ENCODE results near the gene TOB1.
A peak's percentile ranks its signal among the peaks of the same experiment; 100 is the strongest.

TOB1 gene

GRCh38 chr17:50866261-50866949 is at the start of gene TOB1:
TSS of gene TOB1 (minus strand) at chr17:50866354. CDS start at chr17:50864017, 2,337 bp downstream.
- DNase-seq (ENCODE audit: low read depth, low spot score): peak; percentile 74

GRCh38 chr17:50914505-50915063 is 48.4 kb upstream of the TOB1 start:
- DNase-seq (ENCODE audit: low read depth, low spot score): no peak

- no peak for DNase-seq (ENCODE audit: low read depth, low spot score)
These were observed 47.0 kb upstream of the TOB1 start for GRCh38 chr17:50913120-50913519.

- DNase-seq (ENCODE audit: low read depth, low spot score): no peak
These were observed 45.7 kb upstream of the TOB1 start for GRCh38 chr17:50911890-50912289.

- no peak for DNase-seq (ENCODE audit: low read depth, low spot score)
These were observed 45.3 kb upstream of the TOB1 start for GRCh38 chr17:50911450-50911849.

- no peak for DNase-seq (ENCODE audit: low read depth, low spot score)
These were observed 43.8 kb upstream of the TOB1 start for GRCh38 chr17:50909765-50910605.

GRCh38 chr17:50908860-50909764 is 43.0 kb upstream of the TOB1 start:
- DNase-seq (ENCODE audit: low read depth, low spot score): peak; percentile 93

GRCh38 chr17:50908140-50908859 is 42.1 kb upstream of the TOB1 start:
- no peak for DNase-seq (ENCODE audit: low read depth, low spot score)

GRCh38 chr17:50906443-50906842 is 40.3 kb upstream of the TOB1 start:
- no peak for DNase-seq (ENCODE audit: low read depth, low spot score)

GRCh38 chr17:50905460-50905803 is 39.3 kb upstream of the TOB1 start:
- DNase-seq (ENCODE audit: low read depth, low spot score): no peak

- DNase-seq (ENCODE audit: low read depth, low spot score): peak; percentile 41
These were observed 38.6 kb upstream of the TOB1 start for GRCh38 chr17:50904518-50905459.

- DNase-seq (ENCODE audit: low read depth, low spot score): no peak
These were observed 37.7 kb upstream of the TOB1 start for GRCh38 chr17:50903604-50904517.

GRCh38 chr17:50902372-50903353 is 36.5 kb upstream of the TOB1 start:
- no peak for DNase-seq (ENCODE audit: low read depth, low spot score)

- no peak for DNase-seq (ENCODE audit: low read depth, low spot score)
These were observed 34.3 kb upstream of the TOB1 start for GRCh38 chr17:50900383-50900892.

- no peak for DNase-seq (ENCODE audit: low read depth, low spot score)
These were observed 33.6 kb upstream of the TOB1 start for GRCh38 chr17:50899559-50900319.

- no peak for DNase-seq (ENCODE audit: low read depth, low spot score)
These were observed 32.9 kb upstream of the TOB1 start for GRCh38 chr17:50899005-50899460.

Measured in brain pericyte (primary cell).